Measurements from ENCODE around the gene PSMG3.

PSMG3 gene

DNA sequence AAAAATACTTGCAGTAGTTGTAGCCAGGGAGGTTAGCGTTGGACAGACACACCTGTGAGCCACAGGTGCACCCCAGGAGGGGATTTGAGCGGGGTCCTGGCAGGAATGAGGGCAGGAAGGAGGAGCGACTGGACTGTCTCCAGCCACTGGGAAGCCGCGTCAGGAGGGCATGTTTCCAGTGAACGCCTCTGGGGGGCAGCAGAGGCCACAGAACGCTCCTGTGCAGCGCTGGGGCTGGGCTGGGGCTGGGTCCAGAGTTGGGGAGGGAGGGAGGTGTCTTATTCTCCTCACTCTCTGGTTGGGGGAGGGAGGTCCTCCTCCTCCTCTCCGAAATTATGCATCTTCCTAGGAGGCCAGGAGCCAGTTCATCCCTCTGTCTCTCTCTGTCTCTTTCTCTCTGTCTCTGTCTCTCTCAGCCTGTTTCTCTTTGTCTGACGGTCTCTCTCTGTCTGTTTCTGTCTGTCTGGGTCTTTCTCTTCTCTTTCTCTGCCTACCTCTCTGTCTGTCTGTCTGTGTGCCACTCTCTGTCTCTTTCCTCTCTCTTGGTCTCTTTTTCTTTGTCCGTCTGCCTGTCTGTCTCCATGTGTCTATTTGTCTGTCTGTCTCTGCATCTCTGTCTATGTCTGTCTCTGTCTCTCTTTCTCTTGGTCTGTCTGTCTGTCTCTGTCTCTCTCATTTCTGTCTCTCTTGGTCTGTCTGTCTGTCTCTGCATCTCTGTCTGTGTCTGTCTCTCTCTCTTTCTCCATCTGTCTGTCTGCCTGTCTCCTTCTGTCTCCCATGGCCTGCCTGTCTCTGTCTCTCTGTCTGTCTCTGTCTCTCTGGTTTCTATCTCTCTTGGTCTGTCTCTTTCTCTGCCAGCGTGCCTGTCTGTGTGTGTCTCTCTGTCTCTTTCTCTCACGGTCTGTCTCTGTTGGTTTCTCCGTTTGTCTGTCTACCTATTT, 9.9 kb upstream of the PSMG3 start:
- peak; percentile 74 for DNase-seq (ENCODE audit: low spot score)

DNA sequence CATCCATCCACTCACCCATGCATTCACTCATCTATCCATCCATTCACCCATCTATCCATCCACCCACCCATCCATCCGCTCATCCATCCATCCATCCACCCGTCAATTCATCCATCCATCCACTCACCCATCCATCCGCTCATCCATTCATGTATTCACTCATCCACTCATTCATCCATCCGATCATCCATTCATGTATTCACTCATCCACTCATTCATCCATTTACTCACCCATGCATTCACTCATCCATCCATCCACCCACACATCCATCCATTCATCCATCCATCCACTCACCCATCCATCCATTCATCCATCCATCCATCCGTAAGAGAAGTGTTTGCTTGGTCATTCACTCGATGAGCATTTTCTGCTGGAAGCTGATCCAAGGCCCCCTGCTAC, 8.7 kb upstream of the PSMG3 start:
- DNase-seq (ENCODE audit: low spot score): no peak

DNA sequence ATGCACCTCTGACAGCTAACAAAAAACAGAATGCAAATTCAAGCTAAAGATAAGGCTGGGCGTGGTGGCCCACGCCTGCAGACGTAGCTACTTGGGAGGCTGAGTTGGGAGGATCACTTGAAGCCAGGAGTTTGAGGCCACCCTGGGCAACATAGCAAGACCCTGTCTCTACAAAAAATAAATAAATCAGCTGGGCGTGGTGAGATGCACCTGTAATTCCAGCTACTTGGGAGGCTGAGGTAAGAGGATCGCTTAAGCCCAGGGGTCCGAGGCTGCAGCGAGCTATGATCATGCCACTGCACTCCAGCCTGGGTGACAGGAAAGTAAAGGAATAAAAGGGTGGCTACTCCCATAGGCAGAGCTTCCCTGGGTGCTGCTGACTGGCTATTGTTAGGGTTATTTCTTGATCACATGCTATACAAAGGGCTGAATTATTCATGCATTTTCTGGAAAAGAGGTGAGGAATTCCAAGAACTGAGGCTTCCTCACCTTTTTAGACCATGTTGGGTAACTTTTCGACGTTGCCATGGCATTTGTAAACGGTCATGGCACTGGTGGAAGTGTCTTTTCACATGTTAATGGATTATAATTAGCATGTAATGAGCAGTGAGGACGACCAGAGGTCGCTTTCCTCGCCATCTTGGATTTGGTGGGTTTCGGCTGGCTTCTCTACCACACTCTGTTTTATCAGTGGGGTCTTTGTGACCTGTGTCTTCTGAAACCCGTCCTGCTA, 6.9 kb upstream of the PSMG3 start:
- no peak for DNase-seq (ENCODE audit: low spot score)

DNA sequence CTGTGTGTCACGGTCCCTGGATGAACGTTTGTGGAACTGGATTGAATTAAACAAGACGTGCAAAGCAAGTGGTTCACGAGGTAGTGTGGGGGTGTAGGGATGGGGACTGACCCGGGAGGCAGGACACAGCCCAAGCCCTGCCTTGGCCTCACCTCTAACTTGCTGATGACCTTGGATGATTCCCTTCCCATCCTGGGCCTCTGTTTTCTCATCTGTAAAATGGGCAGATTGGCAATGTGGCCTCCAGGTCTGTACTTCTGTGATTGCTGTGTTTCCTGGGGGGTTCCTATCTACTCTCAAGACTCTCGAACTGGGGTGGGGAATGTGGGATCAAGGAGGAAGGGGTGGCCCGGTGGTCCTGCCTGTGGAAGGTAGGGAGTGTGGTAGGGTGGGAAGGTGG, 6.0 kb upstream of the PSMG3 start:
- no peak for DNase-seq (ENCODE audit: low spot score)

DNA sequence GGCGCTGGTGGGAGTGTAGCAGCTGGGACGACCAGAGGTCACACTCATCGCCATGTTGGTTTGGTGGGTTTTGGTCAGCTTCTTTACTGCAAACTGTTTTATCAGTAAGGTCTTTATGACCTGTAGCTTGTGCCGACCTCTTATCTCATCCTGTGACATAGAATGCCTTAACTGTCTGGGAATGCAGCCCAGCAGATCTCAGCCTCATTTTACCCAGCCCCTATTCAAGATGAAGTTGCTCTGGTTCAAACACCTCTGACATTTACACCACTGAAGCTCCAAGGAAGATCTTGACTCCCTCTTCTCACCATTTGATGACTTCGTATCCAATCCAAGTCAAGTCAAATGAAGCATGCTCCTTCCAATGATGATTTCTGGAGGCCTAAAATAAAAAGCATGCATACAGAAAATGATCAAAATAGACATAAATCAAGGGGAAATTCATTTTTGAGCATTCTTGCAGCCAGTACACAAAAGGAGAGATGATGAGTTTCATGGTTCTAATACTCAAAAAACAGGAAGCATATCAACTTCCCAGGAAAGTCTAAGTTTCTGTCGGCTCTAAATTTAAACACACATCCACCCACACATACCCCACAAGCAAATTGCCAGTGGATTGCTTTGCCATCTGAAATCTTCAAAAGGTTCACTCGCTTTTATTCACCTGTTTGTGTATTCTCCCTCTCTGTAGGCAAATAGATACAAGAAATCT, 2.4 kb upstream of the PSMG3 start:
- no peak for DNase-seq (ENCODE audit: low spot score)

DNA sequence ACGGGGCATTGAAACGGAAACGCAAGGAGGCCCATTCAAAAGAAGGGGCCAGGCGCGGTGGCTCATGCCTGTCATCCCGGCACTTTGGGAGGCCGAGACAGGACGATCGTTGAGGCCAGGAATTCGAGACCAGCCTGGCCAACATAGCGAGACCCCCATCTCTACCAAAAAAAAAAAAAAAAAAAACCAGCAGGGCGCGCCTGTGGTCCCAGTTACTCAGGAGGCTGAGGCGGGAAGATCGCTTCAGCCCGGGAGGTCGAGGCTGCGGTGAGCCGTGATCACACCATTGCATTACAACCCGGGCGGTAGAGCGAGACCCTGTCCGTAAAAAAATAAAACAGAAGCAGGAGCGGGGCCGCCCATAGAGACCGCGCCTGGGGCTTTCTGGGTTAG, 396 bp downstream of the PSMG3 start:
- no peak for DNase-seq (ENCODE audit: low spot score)

DNA sequence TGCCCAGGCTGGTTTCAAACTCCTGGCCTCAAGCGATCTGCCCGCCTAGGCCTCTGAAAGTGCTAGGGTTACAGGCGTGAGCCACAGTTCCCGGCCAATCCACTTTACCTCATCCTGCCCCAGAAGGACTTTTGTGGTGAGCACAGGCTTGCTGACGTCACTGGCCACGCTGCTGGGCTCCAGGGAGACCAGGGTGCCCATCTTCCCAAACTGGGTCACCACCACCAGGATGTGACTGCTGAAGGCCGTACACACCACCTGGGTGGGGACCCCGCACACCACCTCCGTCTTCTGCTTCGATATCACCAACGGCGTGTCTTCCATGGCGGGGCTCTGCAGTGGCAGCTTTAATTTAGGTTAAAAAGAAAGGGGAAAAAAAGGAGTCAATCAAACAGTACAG, 816 bp downstream of the PSMG3 start:
- DNase-seq (ENCODE audit: low spot score): no peak

DNA sequence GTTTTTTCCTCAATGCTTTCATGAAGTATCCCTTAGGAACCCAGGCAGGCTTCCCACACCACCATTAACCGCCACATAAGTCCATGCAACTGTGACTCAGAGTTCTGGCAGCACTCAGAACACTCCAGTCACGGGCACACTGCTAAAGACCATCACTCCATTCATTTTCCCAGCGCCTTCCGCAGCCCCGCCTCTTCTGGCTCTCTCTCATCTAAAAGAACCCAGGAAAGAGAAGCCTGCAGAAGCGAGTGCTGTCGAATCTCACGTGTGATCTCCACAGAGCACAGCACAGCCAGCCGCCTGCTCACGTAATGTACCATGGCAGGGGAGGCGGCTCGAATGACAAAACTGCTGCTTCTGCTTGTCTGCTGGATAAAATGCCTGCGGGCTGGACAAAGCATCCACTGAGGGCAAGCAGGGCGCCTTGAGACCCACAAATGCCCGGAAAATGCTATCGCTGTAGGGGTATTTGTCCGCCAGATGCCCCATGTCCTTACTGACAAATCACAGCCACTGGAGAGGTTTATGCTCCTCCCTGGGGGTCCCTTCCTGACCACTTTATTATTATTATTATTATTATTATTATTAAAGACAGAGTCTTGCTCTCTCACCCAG, 1.8 kb downstream of the PSMG3 start:
- peak; percentile 18 for DNase-seq (ENCODE audit: low spot score)

DNA sequence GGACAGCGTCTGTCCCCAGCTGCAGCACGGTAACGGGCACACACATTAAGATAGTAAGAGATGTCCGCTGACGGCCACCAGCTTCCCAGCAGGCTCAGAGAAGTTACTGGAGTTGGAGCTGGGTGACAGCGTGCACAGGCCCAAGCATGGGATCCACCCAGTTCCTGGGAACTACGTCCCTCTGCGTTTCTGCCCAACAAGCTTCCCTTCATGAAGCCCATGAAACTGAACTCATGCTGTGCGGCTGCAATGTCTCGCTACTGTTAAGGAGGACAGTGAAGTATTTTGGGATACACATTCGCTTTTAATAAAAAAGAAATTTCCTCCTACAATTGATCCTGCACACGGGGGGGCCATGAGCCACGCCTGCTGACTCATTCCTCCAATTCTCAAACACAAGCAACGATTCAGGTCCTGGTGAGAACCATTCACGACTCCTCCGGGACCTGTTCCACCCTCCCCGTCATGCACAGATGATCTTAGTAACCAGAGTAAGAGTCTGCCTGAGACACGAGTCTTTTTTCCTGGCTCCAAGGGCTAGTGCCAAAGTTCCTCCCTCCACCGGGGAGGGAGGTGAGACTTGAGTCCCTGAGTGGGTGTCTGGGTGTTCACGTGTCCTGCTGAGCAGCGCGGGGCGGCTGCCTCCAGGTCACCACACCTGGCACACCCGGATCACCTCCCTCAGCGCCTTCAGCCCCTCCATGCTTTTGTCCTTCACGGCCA, 2.6 kb downstream of the PSMG3 start:
- no peak for DNase-seq (ENCODE audit: low spot score)

DNA sequence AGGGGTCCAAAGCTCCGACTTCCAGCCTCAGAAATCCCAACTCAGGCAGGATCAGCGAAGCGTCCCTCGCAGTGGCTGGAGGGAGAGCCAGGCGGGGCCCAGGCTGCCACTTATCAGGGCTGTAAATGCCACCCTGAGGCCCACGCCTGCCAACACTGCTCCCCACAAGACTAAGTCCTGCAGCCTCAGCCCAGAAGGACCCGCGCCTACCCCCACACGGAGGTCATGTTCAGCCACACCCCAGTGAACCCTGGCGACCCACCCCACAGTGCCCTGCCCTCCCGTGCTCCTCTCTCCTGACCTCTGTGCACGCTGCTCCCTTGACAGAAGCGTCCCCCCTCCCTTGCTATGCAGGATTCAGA, 3.2 kb downstream of the PSMG3 start:
- no peak for DNase-seq (ENCODE audit: low spot score)

DNA sequence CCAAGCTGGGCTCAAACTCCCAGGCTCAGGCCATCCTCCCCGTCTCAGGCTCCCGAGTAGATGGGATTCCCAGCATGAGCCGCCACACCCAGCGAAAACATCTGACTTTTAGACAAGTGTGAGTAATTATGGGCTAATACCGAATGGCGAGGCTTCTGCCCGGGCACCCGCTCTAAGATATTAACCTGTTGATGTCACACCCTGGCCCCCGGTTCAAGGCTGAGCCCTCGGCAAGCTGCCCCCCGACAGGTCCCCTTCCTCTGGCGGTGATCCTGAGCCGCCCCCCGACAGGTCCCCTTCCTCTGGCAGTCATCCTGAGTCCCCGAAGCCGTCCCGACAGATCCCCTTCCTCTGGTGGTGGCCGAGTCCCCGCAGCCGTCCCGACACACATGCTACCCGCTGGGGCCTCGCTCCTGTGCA, 5.2 kb downstream of the PSMG3 start:
- DNase-seq (ENCODE audit: low spot score): no peak

DNA sequence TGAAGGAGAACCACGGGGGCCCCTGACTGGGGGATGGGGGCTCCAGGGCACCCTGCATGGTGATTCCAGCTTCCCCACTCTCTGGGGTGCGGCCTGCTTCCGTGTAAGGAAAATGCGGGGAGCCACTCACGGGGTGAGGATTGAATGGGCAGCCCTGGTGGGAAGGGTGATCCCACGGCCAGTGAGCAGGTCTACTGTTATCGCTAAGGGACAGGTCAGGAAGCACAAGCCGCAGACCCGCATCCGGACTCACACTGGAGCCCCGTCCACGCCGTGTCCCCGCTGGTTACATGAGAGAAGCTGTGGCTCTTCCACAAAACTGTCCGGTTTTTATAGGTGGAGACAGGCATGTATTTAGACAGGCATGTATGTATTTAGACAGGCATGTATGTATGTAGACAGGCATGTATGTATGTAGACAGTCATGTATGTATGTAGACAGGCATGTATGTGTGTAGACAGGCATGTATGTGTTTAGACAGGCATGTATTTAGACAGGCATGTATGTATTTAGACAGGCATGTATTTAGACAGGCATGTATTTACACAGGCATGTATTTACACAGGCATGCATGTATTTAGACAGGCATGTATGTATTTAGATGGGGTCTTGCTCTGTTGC, 5.7 kb downstream of the PSMG3 start:
- DNase-seq (ENCODE audit: low spot score): no peak

DNA sequence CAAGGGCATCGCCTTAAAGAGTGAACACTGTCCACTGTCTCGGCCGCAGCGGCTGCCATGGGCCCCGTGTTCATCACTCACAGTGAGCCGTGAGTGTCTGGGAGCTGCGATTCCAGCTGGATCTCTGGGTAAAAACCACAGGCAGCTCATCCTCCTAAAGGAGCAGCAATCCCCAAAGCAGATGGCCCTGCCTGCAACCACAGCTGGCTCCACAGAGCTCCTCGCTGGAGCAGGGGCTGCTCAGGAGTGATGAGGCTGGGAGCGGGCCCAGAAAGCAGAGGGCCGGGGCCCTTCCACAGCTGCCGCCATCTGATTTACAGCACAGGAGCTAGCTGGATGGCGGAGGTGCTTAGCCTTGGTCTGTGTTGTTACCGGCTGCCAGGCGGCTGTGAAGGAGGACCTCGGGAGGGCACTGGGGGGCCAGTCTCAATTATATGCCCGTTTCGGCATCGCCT, 7.2 kb downstream of the PSMG3 start:
- DNase-seq (ENCODE audit: low spot score): no peak

DNA sequence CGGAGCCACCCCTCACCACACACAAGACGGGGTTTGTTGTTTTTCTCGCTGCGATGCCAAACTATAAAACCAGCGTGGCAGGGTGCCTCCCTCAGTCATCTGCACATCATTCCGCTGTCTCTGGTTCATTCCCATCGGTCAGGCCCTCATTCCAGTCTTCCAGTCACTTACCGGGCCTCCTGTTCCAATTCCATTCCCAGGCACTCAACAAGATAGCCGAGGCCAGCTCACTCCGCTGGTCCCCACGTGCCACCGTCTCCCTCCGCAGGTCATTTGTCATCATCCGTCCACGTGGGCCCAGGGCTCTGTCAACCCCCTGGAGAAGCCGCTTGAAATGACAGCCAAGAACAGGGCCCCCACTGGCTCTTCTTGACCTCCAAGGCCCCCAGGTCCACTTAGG, 7.7 kb downstream of the PSMG3 start:
- no peak for DNase-seq (ENCODE audit: low spot score)

DNA sequence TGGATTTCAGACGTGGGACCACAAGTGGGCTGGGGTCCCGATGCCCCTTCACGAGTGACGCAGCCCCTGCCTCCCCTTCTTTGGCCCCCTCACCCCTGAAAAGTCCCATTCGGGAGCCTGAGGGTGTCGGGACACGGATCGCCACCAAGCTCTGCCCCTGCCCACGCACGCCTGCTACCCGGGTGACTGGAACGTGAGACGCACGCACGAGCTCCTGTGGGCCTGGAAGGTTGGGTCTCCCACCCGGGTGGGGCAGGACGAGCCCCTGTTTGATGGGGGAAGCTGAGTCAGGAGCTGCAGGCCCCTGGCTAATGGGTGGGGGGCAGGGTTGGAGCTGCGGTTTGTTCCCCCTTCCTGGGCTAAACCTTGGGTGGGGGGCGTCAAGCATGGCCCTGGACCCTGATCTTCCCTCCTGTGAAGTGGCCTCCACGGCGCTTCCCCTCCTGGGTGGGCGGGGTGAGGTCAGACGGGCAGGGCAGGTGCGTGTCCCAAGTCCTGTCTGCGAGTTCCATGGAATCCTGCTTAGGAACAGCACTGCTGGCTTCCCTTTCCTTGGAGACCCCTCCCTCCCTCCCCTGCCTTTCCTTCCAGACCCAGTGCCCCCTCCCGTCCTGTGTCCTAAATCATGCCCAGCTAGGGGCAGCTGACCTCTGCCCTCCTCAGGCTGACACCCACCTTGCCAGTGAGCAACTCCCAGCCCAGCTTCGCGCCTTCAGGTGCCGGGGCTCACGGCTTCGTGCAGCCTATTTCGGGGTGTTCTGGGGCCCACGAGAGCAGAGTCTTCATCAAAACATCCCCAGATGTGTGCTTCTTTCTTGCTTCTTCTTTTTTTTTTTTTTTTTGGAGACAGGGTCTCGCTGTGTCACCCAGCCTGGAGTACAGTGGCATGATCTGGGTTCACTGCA, 8.5 kb downstream of the PSMG3 start:
- DNase-seq (ENCODE audit: low spot score): no peak

DNA sequence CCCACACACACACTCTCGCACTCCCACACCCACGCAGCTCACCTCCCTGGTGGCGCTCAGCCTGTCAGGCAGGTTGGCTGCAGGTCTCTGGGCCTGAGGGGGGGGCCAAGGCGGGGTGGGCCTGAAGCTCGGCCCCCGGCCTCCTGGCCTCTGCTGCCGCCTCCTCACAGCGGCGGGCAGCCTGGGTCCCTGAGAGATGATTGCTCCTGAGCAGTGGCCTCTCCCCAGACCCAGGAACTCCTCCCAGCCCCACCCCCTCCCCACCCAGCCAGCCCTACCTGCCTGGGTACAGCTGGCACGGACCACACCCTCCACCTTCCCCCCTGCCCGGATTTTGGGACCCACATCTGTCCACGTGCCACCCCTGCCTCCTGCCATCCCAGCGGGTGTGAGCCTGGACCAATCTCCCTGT, 9.2 kb downstream of the PSMG3 start:
- DNase-seq (ENCODE audit: low spot score): no peak

DNA sequence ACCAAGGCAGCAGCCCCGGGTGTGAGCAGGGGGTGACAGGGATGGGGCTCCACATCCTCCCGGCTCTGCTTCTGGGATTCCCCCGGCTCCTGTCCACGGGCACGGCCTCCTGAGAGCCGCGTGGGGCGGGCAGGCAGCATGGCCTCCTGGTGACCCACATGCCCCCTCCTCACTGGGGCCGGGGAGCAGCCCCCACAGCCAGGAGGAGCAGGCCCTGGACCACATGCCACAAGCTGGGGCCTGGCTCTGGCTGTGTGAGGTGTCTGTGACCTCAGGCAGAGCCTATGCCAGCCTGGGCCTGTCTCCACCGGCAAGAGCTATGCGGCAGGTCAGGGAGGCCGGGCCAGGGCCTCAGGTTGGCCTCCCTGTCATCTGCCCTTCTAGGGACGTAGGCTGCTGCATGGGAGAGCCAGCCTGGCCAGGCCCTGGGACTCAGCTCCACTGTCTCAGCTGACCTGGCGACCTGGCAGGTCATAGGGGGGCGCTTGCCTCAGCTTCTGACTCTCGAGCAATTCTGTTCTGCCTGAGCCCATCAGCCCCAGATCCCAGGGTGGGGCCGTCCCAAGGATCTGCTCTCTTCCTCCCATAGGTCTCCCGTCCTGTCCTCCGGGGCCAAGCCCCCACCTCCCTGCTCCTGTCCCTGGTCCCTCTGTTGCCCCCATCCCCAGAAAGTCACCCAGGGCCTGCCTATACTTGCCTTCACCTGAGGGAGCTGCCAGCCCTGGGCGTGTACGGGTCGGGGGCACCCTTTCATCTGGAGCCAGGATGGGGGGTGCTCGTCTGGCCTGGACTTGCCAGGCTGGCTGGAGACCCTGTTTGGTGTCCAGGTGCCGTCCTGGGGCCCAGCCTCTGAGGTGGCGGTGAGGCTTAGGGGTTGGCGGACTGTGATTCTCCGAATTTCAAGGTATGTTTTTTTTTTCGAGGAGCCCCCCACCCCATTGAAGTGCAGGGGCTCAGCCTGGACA, 9.9 kb downstream of the PSMG3 start:
- DNase-seq (ENCODE audit: low spot score): no peak

DNA sequence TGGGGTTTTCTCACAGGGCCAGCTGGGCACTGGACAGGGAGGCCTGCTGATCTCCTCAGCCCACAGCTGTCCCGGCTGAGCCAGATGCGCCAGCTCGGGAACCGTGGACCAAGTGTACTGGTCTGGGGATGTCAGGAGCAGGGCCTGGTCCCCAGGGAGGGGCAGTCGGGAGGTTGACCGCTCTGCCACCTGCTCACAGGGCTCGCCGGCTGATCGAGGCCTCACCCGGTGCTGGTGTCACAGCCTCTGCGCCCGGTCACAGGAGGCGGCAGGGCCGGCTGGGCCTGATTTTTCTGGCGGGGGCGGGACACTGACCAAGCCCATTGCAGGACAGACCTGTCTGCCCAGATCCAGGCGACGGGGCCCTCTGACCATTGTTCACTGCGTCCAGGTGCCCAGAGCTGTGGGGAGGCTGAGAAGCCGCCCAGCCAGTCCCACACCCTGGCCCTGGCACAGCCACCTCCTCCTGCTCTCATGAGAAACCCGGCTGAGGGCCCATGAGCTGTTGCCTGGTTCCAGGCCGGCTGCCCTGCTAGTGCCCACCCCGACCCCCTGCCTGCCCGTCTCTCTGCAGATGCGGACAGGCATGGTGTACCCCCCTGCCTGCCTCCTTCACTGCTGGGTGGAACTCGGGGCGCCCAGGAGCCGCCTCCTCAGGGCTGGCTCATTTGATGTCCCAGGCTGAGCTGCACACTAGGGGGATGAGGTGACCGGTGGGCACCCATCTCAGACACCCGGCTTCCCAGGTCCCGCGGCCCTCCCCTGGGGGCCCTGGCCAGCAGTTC, 10.8 kb downstream of the PSMG3 start:
- no peak for DNase-seq (ENCODE audit: low spot score)
